Measurements from ENCODE around the gene CLCN7. TPM values are rescaled to one million over a fixed set of nuclear protein-coding genes. Genes with fewer than 3 reads are reported as not detected.

CLCN7 gene
- polyA plus RNA-seq, 1 of the 3 experiments (the other 2 are of a cell fraction) = 44.3 TPM

GRCh38 chr16:1508494-1509187 is 33.8 kb upstream of the CLCN7 start:
- DNase-seq = no peak
- Histone ChIP-seq H3K4me3 (ENCODE audit: low read depth in 2 of 2, low read length in 1 of 2) (no peak overlapping the region), H3K9ac (no peak overlapping the region), H3K4me2 (no peak overlapping the region), H3K27me3 (ENCODE audit: insufficient read depth) (no peaks in the 10 kb centered on the region), H3F3A (replicated peaks; ENCODE audit: insufficient read depth) (no peaks in the 10 kb centered on the region), H3K79me2 (ENCODE audit: insufficient read depth) (no peaks in the 10 kb centered on the region), H4K20me1 (ENCODE audit: insufficient read depth) (no peaks in the 10 kb centered on the region), H2AFZ (ENCODE audit: low read depth) (no peak overlapping the region), H3K9me2 (no peaks in the 10 kb centered on the region), H3K36me3 (replicated peaks in 1 of 2; ENCODE audit: control insufficient read depth in 1 of 2, insufficient read depth in 2 of 2, low read length in 1 of 2) (peaks cover 0 to 13% of the 10 kb centered on the region in 2 experiments), H3K27ac (ENCODE audit: low read depth in 2 of 2, low read length in 1 of 2) (no peak overlapping the region), H3K9me3 (no peaks in the 10 kb centered on the region), H3K4me1 (ENCODE audit: control insufficient read depth in 1 of 2, insufficient read depth in 2 of 2, low read depth in 1 of 2, low read length in 1 of 2) (no peaks in the 10 kb centered on the region)
- 88% methylated on average over 21 of the region's 24 CpGs for WGBS (ENCODE audit: low lambda C conversion rate)
- ChIA-PET CTCF (no interaction called here), POLR2A (no interaction called here)
- TF ChIP-seq YY1 (IDR thresholded peaks at IDR 0.05; ENCODE audit: low read depth) (no peak), RCOR1 (IDR thresholded peaks at IDR 0.05; ENCODE audit: low read length) (no peak), MAX (IDR thresholded peaks at IDR 0.05; ENCODE audit: low read depth) (no peak), USF2 (IDR thresholded peaks at IDR 0.05; ENCODE audit: borderline replicate concordance, low read depth, low read length) (no peak)

- no peak for TF ChIP-seq RCOR1 (IDR thresholded peaks at IDR 0.05; ENCODE audit: low read length)
- Histone ChIP-seq H3K9ac (no peak overlapping the region), H3K9me3 (no peaks in the 10 kb centered on the region), H3K36me3 (replicated peaks in 1 of 2; ENCODE audit: control insufficient read depth in 1 of 2, insufficient read depth in 2 of 2, low read length in 1 of 2) (peaks cover 0 to 28% of the 10 kb centered on the region in 2 experiments), H3K4me2 (no peak overlapping the region), H3K4me1 (ENCODE audit: control insufficient read depth in 1 of 2, insufficient read depth in 2 of 2, low read depth in 1 of 2, low read length in 1 of 2) (no peaks in the 10 kb centered on the region), H3K4me3 (ENCODE audit: low read depth in 2 of 2, low read length in 1 of 2) (no peak overlapping the region), H3K9me2 (no peaks in the 10 kb centered on the region), H3K27me3 (ENCODE audit: insufficient read depth) (no peaks in the 10 kb centered on the region), H3K79me2 (ENCODE audit: insufficient read depth) (no peaks in the 10 kb centered on the region), H3F3A (replicated peaks; ENCODE audit: insufficient read depth) (no peaks in the 10 kb centered on the region), H4K20me1 (ENCODE audit: insufficient read depth) (no peaks in the 10 kb centered on the region), H3K27ac (ENCODE audit: low read depth in 2 of 2, low read length in 1 of 2) (no peak overlapping the region), H2AFZ (ENCODE audit: low read depth) (no peak overlapping the region)
- 97% methylated on average over 10 of the region's 37 CpGs for WGBS (ENCODE audit: low lambda C conversion rate)
- no peak for DNase-seq
- POLR2A ChIA-PET = no interaction called here
- CTCF ChIA-PET = no interaction called here
These were observed 31.8 kb upstream of the CLCN7 start for GRCh38 chr16:1506494-1507213.

- no peaks in the 10 kb centered on the region for H3K9me3 ChIP-seq
- H4K20me1 ChIP-seq (ENCODE audit: insufficient read depth) = no peaks in the 10 kb centered on the region
- WGBS (ENCODE audit: low lambda C conversion rate) = 97% methylated on average over 10 of the region's 22 CpGs
- H2AFZ ChIP-seq (ENCODE audit: low read depth) = no peak overlapping the region
- H3K36me3 ChIP-seq (replicated peaks in 1 of 2; ENCODE audit: control insufficient read depth in 1 of 2, insufficient read depth in 2 of 2, low read length in 1 of 2) = peaks cover 0 to 34% of the 10 kb centered on the region in 2 experiments
- H3K27ac ChIP-seq (ENCODE audit: low read depth in 2 of 2, low read length in 1 of 2) = no peak overlapping the region
- POLR2A ChIA-PET = no interaction called here
- H3K4me1 ChIP-seq (ENCODE audit: control insufficient read depth in 1 of 2, insufficient read depth in 2 of 2, low read depth in 1 of 2, low read length in 1 of 2) = no peaks in the 10 kb centered on the region
- CTCF ChIA-PET = no interaction called here
- no peak overlapping the region for H3K9ac ChIP-seq
- no peak overlapping the region for H3K4me2 ChIP-seq
- no peaks in the 10 kb centered on the region for H3F3A ChIP-seq (replicated peaks; ENCODE audit: insufficient read depth)
- no peaks in the 10 kb centered on the region for H3K27me3 ChIP-seq (ENCODE audit: insufficient read depth)
- no peaks in the 10 kb centered on the region for H3K9me2 ChIP-seq
- no peak overlapping the region for H3K4me3 ChIP-seq (ENCODE audit: low read depth in 2 of 2, low read length in 1 of 2)
- no peak for DNase-seq
- TF ChIP-seq POLR2AphosphoS5 (IDR thresholded peaks at IDR 0.05; ENCODE audit: low read depth, low read length) = no peak
- no peak for TF ChIP-seq EZH2phosphoT487 (IDR thresholded peaks at IDR 0.05; ENCODE audit: borderline replicate concordance, low read depth)
- no peak for TF ChIP-seq JUND (IDR thresholded peaks at IDR 0.05)
- TF ChIP-seq NFIC (IDR thresholded peaks at IDR 0.05; ENCODE audit: borderline replicate concordance) = no peak
- H3K79me2 ChIP-seq (ENCODE audit: insufficient read depth) = no peaks in the 10 kb centered on the region
These were observed 31.1 kb upstream of the CLCN7 start for GRCh38 chr16:1505912-1506311.

Data from SK-N-SH (cell line).